Stimulated activated CD4-positive, alpha-beta T cell treated with anti-CD3 and anti-CD28 coated beads, Interleukin-15, amount 100 ng/mL, for 24 hours (primary cell): Measurements from ENCODE around the gene KCNQ5.
"Not testable (repeated sequence)": the region's sequence is repeated elsewhere in the genome, so short reads cannot be mapped to it uniquely, and the experiment has no call there.

Experiments used
- DNase-seq: peaks from one replicate; pipeline ENCODE4 v3.0.0-alpha.2; 2020

Gene KCNQ5

DNA sequence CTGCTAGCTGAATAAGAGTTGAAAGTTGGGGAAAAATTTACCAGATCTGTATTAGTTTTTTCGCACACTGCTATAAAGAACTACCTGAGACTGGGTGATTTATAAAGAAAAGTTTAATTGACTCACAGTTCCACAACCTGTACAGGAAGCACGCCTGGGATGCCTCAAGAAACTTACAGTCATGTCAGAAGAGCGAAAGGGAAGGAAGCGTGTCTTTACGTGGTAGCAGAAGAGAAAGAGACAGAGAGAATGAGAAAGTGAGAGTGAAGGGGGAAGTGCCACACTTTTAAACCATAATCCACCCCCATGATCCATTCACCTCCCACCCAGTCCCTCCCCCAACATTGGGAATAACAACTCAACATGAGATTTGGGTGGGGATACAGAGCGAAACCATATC is 523.8 kb downstream of the KCNQ5 start:
- DNase-seq: peak; percentile 6

- no peak for DNase-seq
Observed at GRCh38 chr6:73151732-73152131, 529.9 kb downstream of the KCNQ5 start.

- no peak for DNase-seq
Observed at GRCh38 chr6:73152556-73152955, 530.7 kb downstream of the KCNQ5 start.

- DNase-seq: no peak
Observed at GRCh38 chr6:73152966-73153757, 531.3 kb downstream of the KCNQ5 start.

DNA sequence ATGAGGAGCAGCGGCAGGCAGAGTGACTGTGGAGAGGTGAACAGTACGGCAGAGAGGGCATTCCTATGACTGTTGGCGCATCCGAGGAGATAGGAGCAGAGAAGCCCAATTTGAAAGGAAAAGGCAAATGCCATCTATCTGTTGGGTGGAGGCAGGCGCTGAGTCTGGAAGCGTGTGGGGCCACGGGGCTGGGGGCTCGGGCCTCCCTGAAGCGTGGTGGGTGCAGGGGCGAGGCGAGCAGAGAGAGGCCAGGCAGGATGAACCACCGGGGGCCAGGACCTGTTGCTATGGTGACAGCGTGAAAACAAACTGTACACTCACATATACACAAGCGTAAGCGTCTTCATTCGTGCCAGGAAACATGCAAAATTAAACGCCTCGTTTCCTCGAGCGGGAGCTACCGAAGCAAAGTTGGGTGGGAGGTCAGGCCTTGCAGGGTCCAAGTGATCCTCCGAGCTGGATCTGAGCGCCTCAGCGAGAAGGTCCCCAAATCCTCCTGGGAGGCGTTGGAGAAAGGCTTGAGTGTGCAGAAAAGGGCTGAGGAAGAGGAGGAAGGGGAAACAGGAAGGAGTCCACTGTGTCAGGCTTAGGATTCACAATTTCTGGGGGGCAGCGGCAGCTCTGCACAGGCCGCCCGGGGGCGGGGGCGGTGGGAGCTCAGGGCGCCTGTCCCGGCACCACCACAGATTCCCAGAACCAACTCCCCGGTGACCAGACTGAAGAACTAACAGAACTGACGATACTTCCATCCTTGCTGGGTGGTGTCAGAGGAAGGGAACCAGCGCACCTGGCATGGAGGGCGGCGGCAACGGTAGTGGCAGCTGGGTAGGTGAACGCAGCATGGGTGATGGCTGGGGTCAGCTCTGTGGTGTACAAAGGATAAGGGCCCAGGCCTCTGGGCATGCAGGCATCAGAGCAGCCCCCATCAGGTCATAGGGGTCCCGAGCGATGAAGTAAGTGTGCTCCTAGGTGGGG is 535.2 kb downstream of the KCNQ5 start:
- no peak for DNase-seq

DNA sequence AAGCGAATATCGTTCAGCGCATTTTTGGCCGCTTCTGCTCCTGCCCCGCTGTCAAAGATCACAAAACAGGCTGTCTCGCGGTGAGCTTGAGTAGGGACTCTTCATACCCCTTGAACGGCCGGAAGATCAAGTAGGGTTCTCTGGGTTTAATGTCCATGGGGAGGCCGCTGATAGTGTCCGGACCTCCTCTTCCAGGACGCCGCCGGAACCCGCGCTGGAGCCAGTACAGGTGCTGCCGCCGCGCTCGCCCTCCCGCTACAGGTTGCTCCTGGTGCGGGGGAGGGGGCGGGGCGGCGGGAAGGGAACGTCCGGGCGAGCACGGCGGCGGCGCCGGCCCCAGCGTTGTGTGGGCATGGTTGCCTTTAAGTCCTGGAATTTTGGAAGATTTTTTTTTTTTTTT is 536.0 kb downstream of the KCNQ5 start:
- DNase-seq: no peak

GRCh38 chr6:73169111-73169510 is 547.2 kb downstream of the KCNQ5 start:
- DNase-seq: no peak

DNA sequence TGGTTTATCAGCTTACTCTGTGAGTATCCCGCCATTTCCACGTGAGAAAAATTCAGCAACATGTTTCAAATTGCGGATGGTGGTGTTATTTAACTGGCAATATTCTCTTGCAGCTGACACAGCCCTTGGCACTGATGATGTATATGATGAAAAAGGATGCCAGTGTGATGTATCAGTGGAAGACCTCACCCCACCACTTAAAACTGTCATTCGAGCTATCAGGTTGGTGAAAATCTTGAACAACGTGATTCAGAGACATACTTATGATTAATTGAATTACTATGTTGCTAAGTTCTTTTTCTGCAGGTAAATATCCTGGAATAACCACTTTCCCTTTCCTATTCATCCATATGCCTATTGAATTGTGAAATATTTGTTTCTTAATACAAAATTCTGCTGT is 547.8 kb downstream of the KCNQ5 start:
- no peak for DNase-seq

DNA sequence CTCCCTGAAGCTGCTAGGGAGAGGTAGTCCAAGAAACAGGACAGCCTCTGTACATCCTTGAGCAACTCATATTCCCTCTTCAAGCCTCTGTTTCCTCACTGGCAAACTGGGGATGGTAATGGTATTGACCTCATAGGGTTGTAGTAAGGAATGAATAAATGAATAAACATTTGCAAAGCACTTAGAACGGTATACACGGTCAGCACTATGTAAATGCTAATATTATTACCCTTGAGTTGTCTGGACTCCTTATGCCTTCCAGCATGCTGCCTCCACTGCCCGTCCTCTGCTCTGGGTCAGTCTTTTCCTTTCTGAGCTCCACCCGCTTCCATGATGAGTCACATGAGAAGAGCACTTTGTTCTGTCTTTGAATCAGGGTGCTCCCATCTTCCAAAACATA is 552.8 kb downstream of the KCNQ5 start:
- DNase-seq: no peak

- no peak for DNase-seq
Observed at GRCh38 chr6:73176057-73176456, 554.2 kb downstream of the KCNQ5 start.

DNA sequence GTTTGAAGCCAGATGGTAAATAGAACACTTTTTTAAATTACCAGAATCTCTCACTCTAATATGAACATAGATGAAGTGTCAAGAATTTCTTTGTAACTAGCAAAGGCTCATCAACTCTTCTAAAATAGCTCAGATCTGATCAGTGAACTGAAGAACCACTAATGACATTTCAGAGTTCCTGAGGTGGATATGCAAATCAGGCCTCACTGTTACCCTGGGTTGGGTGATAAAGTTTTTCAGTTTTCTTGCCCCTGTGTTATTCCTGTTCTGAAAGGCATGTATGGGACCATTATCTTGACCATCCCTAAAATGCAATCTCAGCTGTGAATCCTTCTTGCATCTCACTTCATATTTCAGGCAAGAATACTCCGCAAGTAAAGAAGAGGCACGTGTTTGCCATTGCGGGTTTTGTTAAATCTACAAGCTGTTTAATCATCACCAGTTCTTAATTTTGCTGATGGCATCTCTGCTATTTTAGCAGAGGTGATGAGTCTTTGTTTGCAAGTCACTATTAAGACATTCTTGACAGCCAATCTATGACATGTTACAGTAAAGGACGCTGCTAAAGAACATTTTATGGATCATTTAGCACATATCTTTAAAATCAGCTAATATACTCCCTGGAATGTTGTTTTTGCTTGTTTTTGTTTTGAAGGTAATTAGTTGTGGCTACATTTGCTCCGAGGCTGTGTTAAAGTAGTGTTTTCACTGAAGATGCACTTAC is 555.5 kb downstream of the KCNQ5 start:
- DNase-seq: no peak

GRCh38 chr6:73180076-73180738 is 558.3 kb downstream of the KCNQ5 start:
- no peak for DNase-seq

- DNase-seq: no peak
Observed at GRCh38 chr6:73180763-73181619, 559.1 kb downstream of the KCNQ5 start.

- DNase-seq: no peak
Observed at GRCh38 chr6:73182021-73182607, 560.2 kb downstream of the KCNQ5 start.

- not testable (repeated sequence) for DNase-seq
Observed at GRCh38 chr6:73193302-73193701, 571.4 kb downstream of the KCNQ5 start.

DNA sequence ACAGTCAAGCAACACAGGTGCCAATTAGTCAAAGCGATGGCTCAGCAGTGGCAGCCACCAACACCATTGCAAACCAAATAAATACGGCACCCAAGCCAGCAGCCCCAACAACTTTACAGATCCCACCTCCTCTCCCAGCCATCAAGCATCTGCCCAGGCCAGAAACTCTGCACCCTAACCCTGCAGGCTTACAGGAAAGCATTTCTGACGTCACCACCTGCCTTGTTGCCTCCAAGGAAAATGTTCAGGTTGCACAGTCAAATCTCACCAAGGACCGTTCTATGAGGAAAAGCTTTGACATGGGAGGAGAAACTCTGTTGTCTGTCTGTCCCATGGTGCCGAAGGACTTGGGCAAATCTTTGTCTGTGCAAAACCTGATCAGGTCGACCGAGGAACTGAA is 572.9 kb downstream of the KCNQ5 start:
- no peak for DNase-seq

- DNase-seq: no peak
Observed at GRCh38 chr6:73200247-73200646, 578.4 kb downstream of the KCNQ5 start.

- no peak for DNase-seq
Observed at GRCh38 chr6:73200735-73201134, 578.9 kb downstream of the KCNQ5 start.

GRCh38 chr6:73203098-73203497 is 581.2 kb downstream of the KCNQ5 start:
- no peak for DNase-seq

DNA sequence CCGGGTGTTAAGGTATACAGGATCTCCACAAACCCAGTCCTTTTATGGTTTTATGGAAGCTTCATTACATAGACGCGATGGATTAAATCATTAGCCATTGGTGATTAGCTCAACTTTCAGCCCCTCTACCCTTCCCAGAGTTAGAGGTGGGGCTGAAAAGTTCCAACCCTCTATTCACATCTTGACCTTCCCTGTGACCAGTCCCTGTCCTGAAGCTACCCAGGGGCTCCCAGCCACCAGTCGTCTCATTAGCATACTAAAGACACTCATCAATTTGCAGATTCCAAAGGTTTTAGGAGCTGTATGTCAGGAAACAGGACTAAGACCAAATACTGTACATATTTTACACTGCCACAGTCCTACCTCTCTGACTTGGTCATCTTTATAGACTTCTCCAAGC is 582.4 kb downstream of the KCNQ5 start:
- DNase-seq: no peak

DNA sequence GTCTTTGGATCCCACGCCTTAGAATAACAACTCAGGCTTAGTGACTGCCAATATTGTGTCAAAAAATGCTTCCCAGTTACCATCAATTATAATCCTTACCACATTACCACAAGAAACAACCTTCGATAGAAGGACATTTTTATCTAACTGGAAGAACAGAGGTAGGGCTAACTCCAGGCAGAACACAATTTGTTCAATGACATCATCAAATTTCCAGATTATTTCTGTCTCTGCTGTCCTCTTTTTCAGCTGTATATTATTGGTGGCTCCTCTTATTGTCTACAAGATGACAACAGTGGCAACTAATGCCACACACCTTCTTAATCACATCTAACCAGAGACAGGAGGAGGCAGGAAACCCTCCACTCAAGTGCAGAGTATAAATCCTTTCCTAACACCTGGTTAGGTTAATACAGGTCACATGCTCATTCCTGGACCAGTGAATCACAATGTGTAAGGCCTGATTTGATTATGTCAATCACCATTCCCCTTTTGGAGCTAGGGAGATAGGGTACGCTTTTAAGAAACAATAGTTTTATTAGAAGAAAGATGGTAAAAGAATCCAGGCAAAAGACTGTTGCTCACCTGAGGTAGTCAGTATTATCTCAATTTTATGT is 585.5 kb downstream of the KCNQ5 start:
- DNase-seq: no peak
